HCT116 (cell line): Measurements from ENCODE around the gene SLC25A13. TPM values are rescaled to one million over a fixed set of nuclear protein-coding genes. Genes with fewer than 3 reads are reported as not detected.

Experiments
- ATAC-seq: fragments of 200-7000 bp; cut with Tn5 transposase; 2 replicates; pipeline ENCODE4 v1.9.1; 2020; ENCODE audit warnings: mild to moderate bottlenecking, moderate library complexity
- BruUV-seq: library from RNA; stranded (reverse); fragments of 400-500 nt; replicated peaks from 2 replicates; lab custom pipeline; 2021; lab: Mats Ljungman, UMichigan
- CTCF ChIA-PET: fragments of 300-600 bp; sonication (Branson Sonifier 250); formaldehyde crosslinking; loops from one replicate; lab custom pipeline; 2021; ENCODE audit warnings: antibody characterized with exemption; lab: Charles Lee
- POLR2A ChIA-PET: fragments of 300-600, 350-600 bp; sonication (Branson Sonifier 250); formaldehyde crosslinking; loops from one replicate; lab custom pipeline; 2021; ENCODE audit warnings: antibody characterized with exemption; lab: Charles Lee
- RAD21 ChIA-PET, 2 experiments: fragments of 300-600 bp; sonication (Branson Sonifier 250); formaldehyde crosslinking; loops; one replicate each; lab custom pipeline; 2023; ENCODE audit warnings: low total read pairs in 2 of 2; ENCODE audit not compliant: uncharacterized antibody in 2 of 2, unreplicated experiment in 2 of 2, low non-redundant PET in 1 of 2; lab: Charles Lee
- DNase-seq: peaks from one replicate; pipeline ENCODE4 v3.0.0-alpha.2; 2010; ENCODE audit warnings: low read depth, low spot score
- H2AFZ ChIP-seq: fragments of 200-600 bp; shearing (Covaris generic), sonication (generic); 2 replicates; pipeline ENCODE4 v1.6.1; 2017; ENCODE audit warnings: low read depth, mixed run types, mixed read lengths, antibody characterized with exemption, low read length; ENCODE audit not compliant: poor library complexity, severe bottlenecking
- H3K27ac ChIP-seq: 2 replicates; pipeline ENCODE4 v1.5.1; 2012; ENCODE audit warnings: low read depth, low read length
- H3K27me3 ChIP-seq: fragments of 200-600 bp; sonication (generic); 2 replicates; pipeline ENCODE4 v1.6.1; 2016; ENCODE audit warnings: mixed run types, low read length, mixed read lengths; ENCODE audit not compliant: insufficient read depth
- H3K36me3 ChIP-seq, 2 experiments: fragments of 200-500 bp in 1 of 2; fragments of 200-600 bp in 1 of 2; sonication (Bioruptor generic) in 1 of 2; sonication (generic) in 1 of 2; 2 replicates each; pipeline versions ENCODE4 v1.5.1 to v1.6.1; 2014 to 2016; ENCODE audit warnings: low read length in 2 of 2, inconsistent platforms in 1 of 2, mixed read lengths in 1 of 2, mixed run types in 1 of 2; ENCODE audit not compliant: insufficient read depth in 2 of 2, control insufficient read depth in 1 of 2
- H3K4me1 ChIP-seq, 2 experiments: fragments of 200-600 bp in 1 of 2; sonication (generic) in 1 of 2; 2 replicates each; pipeline versions ENCODE4 v1.5.1 to v1.6.1; 2012 to 2017; ENCODE audit warnings: low read length in 2 of 2, inconsistent platforms in 1 of 2, mild to moderate bottlenecking in 1 of 2, mixed read lengths in 1 of 2, mixed run types in 1 of 2, moderate library complexity in 1 of 2; ENCODE audit not compliant: insufficient read depth in 2 of 2, control insufficient read depth in 1 of 2
- H3K4me2 ChIP-seq: fragments of 200-600 bp; sonication (generic); 2 replicates; pipeline ENCODE4 v1.6.1; 2017; ENCODE audit warnings: mixed run types, low read length, mixed read lengths
- H3K4me3 ChIP-seq, 2 experiments: fragments of 200-600 bp in 1 of 2; sonication (generic) in 1 of 2; replicated peaks in 1 of 2; 2 replicates each; pipeline ENCODE4 v1.5.1; 2011 to 2016; ENCODE audit warnings: low read length in 2 of 2, control low read depth in 1 of 2, low read depth in 1 of 2, mild to moderate bottlenecking in 1 of 2, mixed read lengths in 1 of 2, mixed run types in 1 of 2
- H3K79me2 ChIP-seq: fragments of 200-600 bp; sonication (generic); 2 replicates; pipeline ENCODE4 v1.6.1; 2017; ENCODE audit warnings: mild to moderate bottlenecking, mixed run types, low read length, moderate library complexity, mixed read lengths; ENCODE audit not compliant: insufficient read depth
- H3K9ac ChIP-seq: fragments of 200-600 bp; sonication (generic); 2 replicates; pipeline ENCODE4 v1.6.1; 2016; ENCODE audit warnings: low read length, mixed read lengths
- H3K9me2 ChIP-seq: fragments of 200-600 bp; sonication (generic), shearing (Covaris generic); 2 replicates; pipeline ENCODE4 v1.6.1; 2017; ENCODE audit warnings: mixed run types, mild to moderate bottlenecking, moderate library complexity; ENCODE audit not compliant: insufficient read depth
- H3K9me3 ChIP-seq, 2 experiments: fragments of 200-500 bp in 1 of 2; fragments of 200-600 bp in 1 of 2; sonication (Bioruptor generic) in 1 of 2; sonication (generic) in 1 of 2; 2 replicates each; pipeline ENCODE4 v1.6.1; 2014 to 2017; ENCODE audit warnings: low read length in 2 of 2, mixed read lengths in 2 of 2, inconsistent platforms in 1 of 2, low read depth in 1 of 2, mild to moderate bottlenecking in 1 of 2, mixed run types in 1 of 2, moderate library complexity in 1 of 2; ENCODE audit not compliant: control insufficient read depth in 1 of 2, insufficient read depth in 1 of 2
- H4K20me1 ChIP-seq: fragments of 200-600 bp; sonication (generic), shearing (Covaris generic); 2 replicates; pipeline ENCODE4 v1.6.1; 2017; ENCODE audit warnings: mixed run types, mild to moderate bottlenecking, moderate library complexity; ENCODE audit not compliant: insufficient read depth
- ELF1 ChIP-seq: IDR thresholded peaks from 2 replicates; pipeline ENCODE4 v1.6.1; 2012; ENCODE audit warnings: low read depth, borderline replicate concordance
- FOSL1 ChIP-seq: IDR thresholded peaks from 2 replicates; pipeline ENCODE4 v1.6.1; 2012; ENCODE audit warnings: low read depth
- MAX ChIP-seq: IDR thresholded peaks from 2 replicates; pipeline ENCODE4 v1.6.1; 2012
- POLR2A ChIP-seq: IDR thresholded peaks from 2 replicates; pipeline ENCODE4 v1.7.0; 2011; ENCODE audit warnings: borderline replicate concordance; ENCODE audit not compliant: insufficient read depth, insufficient read length; ENCODE audit errors: extremely low read depth
- RAD21 ChIP-seq: IDR thresholded peaks from 2 replicates; pipeline ENCODE4 v1.6.1; 2012; ENCODE audit warnings: low read depth, mild to moderate bottlenecking
- SP1 ChIP-seq: IDR thresholded peaks from 2 replicates; pipeline ENCODE4 v1.6.1; 2012; ENCODE audit warnings: low read depth
- ZFX ChIP-seq: fragments of 450-650 bp; IDR thresholded peaks from 2 replicates; pipeline ENCODE4 v1.6.1; 2017
- intact Hi-C: fragments of 100-400 bp; cut with micrococcal nuclease; formaldehyde crosslinking; loops from 2 replicates; pipeline ENCODE4 v1.10.0; 2022
- total RNA-seq: library from RNA; stranded (reverse); gene quantifications from one replicate; pipeline ENCODE4 v1.2.1, GENCODE V29; 2021; ENCODE audit not compliant: unreplicated experiment

The SLC25A13 gene
- total RNA-seq, 1 experiment from 2014 or later, result 19.3 TPM

- no peak for TF ChIP-seq RAD21
Observed at GRCh38 chr7:96284835-96285234, 37.1 kb downstream of the SLC25A13 start (continued).

GRCh38 chr7:96284240-96284639 lies 37.7 kb downstream of the SLC25A13 start:
- ATAC-seq, result no peak
- no peak overlapping the region for H2AFZ ChIP-seq
- no TSS peak for BruUV-seq
- no peaks in the 10 kb centered on the region; the same call in 1 of the 2 replicates for H4K20me1 ChIP-seq
- POLR2A ChIA-PET, result no interaction called here
- H3K9me2 ChIP-seq, result no peaks in the 10 kb centered on the region
- no peak for TF ChIP-seq ZFX
- no peak for TF ChIP-seq SP1
- TF ChIP-seq, all 23 proteins: peak for 0
- ChIA-PET RAD21 (no interaction called here), CTCF (no interaction called here)
- H3K4me3 ChIP-seq, result no peak overlapping the region
- H3K9ac ChIP-seq, result no peak overlapping the region
- DNase-seq, result no peak
- H3K27ac ChIP-seq, result no peak overlapping the region
- H3K27me3 ChIP-seq, result no peaks in the 10 kb centered on the region
- intact Hi-C loops, result no loop called here
- H3K9me3 ChIP-seq, result no peaks in the 10 kb centered on the region
- H3K36me3 ChIP-seq, result no peaks in the 10 kb centered on the region
- H3K79me2 ChIP-seq, result peaks cover 39% of the 10 kb centered on the region
- no peak overlapping the region for H3K4me2 ChIP-seq
- no peaks in the 10 kb centered on the region for H3K4me1 ChIP-seq

GRCh38 chr7:96282835-96283234 lies 39.1 kb downstream of the SLC25A13 start:
- H3K4me3 ChIP-seq, result no peak overlapping the region
- H3K9ac ChIP-seq, result no peak overlapping the region
- POLR2A ChIA-PET, result no interaction called here
- no TSS peak for BruUV-seq
- no peaks in the 10 kb centered on the region for H3K27me3 ChIP-seq
- H3K36me3 ChIP-seq, result no peaks in the 10 kb centered on the region
- TF ChIP-seq ELF1 (no peak), POLR2A (no peak), MAX (no peak), FOSL1 (no peak)
- ATAC-seq (no peak), DNase-seq (no peak)
- no peak overlapping the region for H3K4me2 ChIP-seq
- no peak overlapping the region for H2AFZ ChIP-seq
- CTCF ChIA-PET, result no interaction called here
- H3K4me1 ChIP-seq, result no peaks in the 10 kb centered on the region
- H3K27ac ChIP-seq, result no peak overlapping the region
- intact Hi-C loops, result no loop called here
- no peaks in the 10 kb centered on the region for H3K9me2 ChIP-seq
- peaks cover 34% of the 10 kb centered on the region for H3K79me2 ChIP-seq
- RAD21 ChIA-PET, result no interaction called here
- no peaks in the 10 kb centered on the region; the same call in none of the 2 replicates for H4K20me1 ChIP-seq
- no peaks in the 10 kb centered on the region for H3K9me3 ChIP-seq
